Neural cell (in vitro differentiated cells): Measurements from ENCODE around the gene ESPL1. TPM values are rescaled to one million over a fixed set of nuclear protein-coding genes. Genes with fewer than 3 reads are reported as not detected.

Experiments used
- H2AFZ ChIP-seq: fragments of 200-600, 300-800 bp; sonication (generic), shearing (Covaris generic); 2 replicates; pipeline ENCODE4 v1.6.0; 2014; ENCODE audit warnings: low read depth, mild to moderate bottlenecking, antibody characterized with exemption, low read length, moderate library complexity
- H3F3A ChIP-seq: fragments of 200-600 bp; shearing (Covaris generic); 2 replicates; pipeline ENCODE4 v1.6.1; 2016; ENCODE audit warnings: mild to moderate bottlenecking, moderate library complexity, mixed read lengths, antibody characterized with exemption, low read length; ENCODE audit not compliant: insufficient read depth, poor library complexity, severe bottlenecking
- H3K27ac ChIP-seq: fragments of 200-600, 300-800 bp; sonication (generic), shearing (Covaris generic); 2 replicates; pipeline ENCODE4 v1.5.1; 2014; ENCODE audit warnings: mild to moderate bottlenecking, low read length, moderate library complexity
- H3K27me3 ChIP-seq: fragments of 300-800, 200-600 bp; sonication (generic), shearing (Covaris generic); 2 replicates; pipeline ENCODE4 v1.6.0; 2014; ENCODE audit warnings: mild to moderate bottlenecking, low read depth, low read length, moderate library complexity; ENCODE audit not compliant: insufficient read depth
- H3K36me3 ChIP-seq: fragments of 300-800, 200-600 bp; sonication (generic), shearing (Covaris generic); 2 replicates; pipeline ENCODE4 v1.5.1; 2014; ENCODE audit warnings: mild to moderate bottlenecking, antibody characterized with exemption, low read length, moderate library complexity; ENCODE audit not compliant: insufficient read depth
- H3K4me2 ChIP-seq: fragments of 300-800, 200-600 bp; sonication (generic), shearing (Covaris generic); 2 replicates; pipeline ENCODE4 v1.6.0; 2014; ENCODE audit warnings: mild to moderate bottlenecking, low read length
- H3K4me3 ChIP-seq: fragments of 300-800, 200-600 bp; sonication (generic), shearing (Covaris generic); 2 replicates; pipeline ENCODE4 v1.5.1; 2014; ENCODE audit warnings: mild to moderate bottlenecking, low read length, moderate library complexity
- H3K79me2 ChIP-seq: fragments of 200-600 bp; shearing (Covaris generic); replicated peaks from 2 replicates; pipeline ENCODE4 v1.6.0; 2014; ENCODE audit warnings: mild to moderate bottlenecking, low read length, moderate library complexity; ENCODE audit not compliant: insufficient read depth
- H3K9ac ChIP-seq: fragments of 300-800, 200-600 bp; sonication (generic), shearing (Covaris generic); 2 replicates; pipeline ENCODE4 v1.6.1; 2016; ENCODE audit warnings: mild to moderate bottlenecking, low read length, mixed read lengths
- H3K9me2 ChIP-seq: fragments of 200-600 bp; shearing (Covaris generic); 2 replicates; pipeline ENCODE4 v1.6.1; 2016; ENCODE audit warnings: mild to moderate bottlenecking, low read length, mixed read lengths; ENCODE audit not compliant: insufficient read depth
- H3K9me3 ChIP-seq: fragments of 200-600, 300-800 bp; sonication (generic), shearing (Covaris generic); 2 replicates; pipeline ENCODE4 v1.6.1; 2016; ENCODE audit warnings: mild to moderate bottlenecking, mixed run types, low read length, moderate library complexity, mixed read lengths
- H4K20me1 ChIP-seq: fragments of 200-600 bp; shearing (Covaris generic); 2 replicates; pipeline ENCODE4 v1.6.1; 2016; ENCODE audit warnings: mild to moderate bottlenecking, mixed run types; ENCODE audit not compliant: insufficient read depth
- CTCF ChIP-seq: fragments of 450-650 bp; IDR thresholded peaks from 2 replicates; pipeline ENCODE4 v1.5.1; 2014; ENCODE audit warnings: antibody characterized with exemption, mild to moderate bottlenecking, moderate library complexity; ENCODE audit not compliant: poor library complexity, severe bottlenecking
- EP300 ChIP-seq: fragments of 450-650 bp; conservative IDR thresholded peaks from 2 replicates; pipeline ENCODE4 v1.6.1; 2014; ENCODE audit warnings: antibody characterized with exemption, mild to moderate bottlenecking, moderate library complexity; ENCODE audit not compliant: poor library complexity, severe bottlenecking
- EZH2 ChIP-seq: fragments of 200-600, 300-800 bp; shearing (Covaris generic), sonication (generic); IDR thresholded peaks from 2 replicates; pipeline ENCODE4 v1.6.1; 2014; ENCODE audit warnings: antibody characterized with exemption, low read length, borderline replicate concordance, mild to moderate bottlenecking; ENCODE audit not compliant: insufficient read depth, poor library complexity, severe bottlenecking
- MXI1 ChIP-seq: fragments of 450-650 bp; conservative IDR thresholded peaks from 2 replicates; pipeline ENCODE4 v1.6.1; 2014; ENCODE audit warnings: antibody characterized with exemption, mild to moderate bottlenecking; ENCODE audit not compliant: poor library complexity, severe bottlenecking
- POLR2AphosphoS5 ChIP-seq: IDR thresholded peaks from 2 replicates; pipeline ENCODE4 v1.6.1; 2012
- RAD21 ChIP-seq: fragments of 450-650 bp; conservative IDR thresholded peaks from 2 replicates; pipeline ENCODE4 v1.6.1; 2014; ENCODE audit warnings: antibody characterized with exemption, mild to moderate bottlenecking, moderate library complexity
- REST ChIP-seq: IDR thresholded peaks from 2 replicates; pipeline ENCODE4 v1.6.1; 2012; ENCODE audit warnings: borderline replicate concordance
- SMC3 ChIP-seq: fragments of 450-650 bp; conservative IDR thresholded peaks from 2 replicates; pipeline ENCODE4 v1.6.1; 2014; ENCODE audit warnings: antibody characterized with exemption, mild to moderate bottlenecking, moderate library complexity; ENCODE audit not compliant: poor library complexity
- TAF1 ChIP-seq: IDR thresholded peaks from 2 replicates; pipeline ENCODE4 v1.6.1; 2012; ENCODE audit warnings: low read depth
- polyA plus RNA-seq: library from polyadenylated mRNA; depleted of rRNA; stranded (reverse); fragments of >200 nt; gene quantifications from 2 replicates; pipeline ENCODE4 v1.2.3, GENCODE V29; 2014

ESPL1 gene
- polyA plus RNA-seq, 1 donor from 2014 or later: 0.33 TPM

GRCh38 chr12:53252349-53252916, 15.7 kb upstream of the ESPL1 start:
- no peaks in the 10 kb centered on the region for H3K9me3 ChIP-seq
- peak overlapping the region; percentile 84 for H3K9ac ChIP-seq
- no peaks in the 10 kb centered on the region for H3F3A ChIP-seq
- H3K9me2 ChIP-seq: no peaks in the 10 kb centered on the region
- peaks cover 8% of the 10 kb centered on the region for H3K79me2 ChIP-seq
- H3K27me3 ChIP-seq: no peaks in the 10 kb centered on the region
- no peaks in the 10 kb centered on the region for H3K36me3 ChIP-seq
- peak overlapping the region; percentile 56 for H3K27ac ChIP-seq
- peak overlapping the region; percentile 93 for H3K4me3 ChIP-seq
- H3K4me2 ChIP-seq: peak overlapping the region; percentile 87
- H2AFZ ChIP-seq: peak overlapping the region; percentile 87
- no peak for TF ChIP-seq RAD21
- peak; percentile 4 for TF ChIP-seq MXI1
- peak; percentile 9 for TF ChIP-seq REST
- H4K20me1 ChIP-seq: no peaks in the 10 kb centered on the region

GRCh38 chr12:53253298-53253697, 14.8 kb upstream of the ESPL1 start:
- peak overlapping the region; percentile 87 for H3K4me2 ChIP-seq
- H3K27me3 ChIP-seq: no peaks in the 10 kb centered on the region
- H3K79me2 ChIP-seq: peaks cover 8% of the 10 kb centered on the region
- no peaks in the 10 kb centered on the region for H3K36me3 ChIP-seq
- no peaks in the 10 kb centered on the region for H3K9me2 ChIP-seq
- no peak overlapping the region for H3K9ac ChIP-seq
- H2AFZ ChIP-seq: no peak overlapping the region
- no peaks in the 10 kb centered on the region for H3F3A ChIP-seq
- no peak overlapping the region for H3K27ac ChIP-seq
- H3K9me3 ChIP-seq: no peaks in the 10 kb centered on the region
- no peaks in the 10 kb centered on the region for H4K20me1 ChIP-seq
- H3K4me3 ChIP-seq: peak overlapping the region; percentile 93
- TF ChIP-seq POLR2AphosphoS5: no peak
- TF ChIP-seq CTCF: no peak
- TF ChIP-seq SMC3: no peak
- TF ChIP-seq RAD21: no peak
- TF ChIP-seq EZH2: no peak
- no peak for TF ChIP-seq TAF1

- Histone ChIP-seq H4K20me1 (no peaks in the 10 kb centered on the region), H3F3A (no peaks in the 10 kb centered on the region), H3K4me3 (no peak overlapping the region), H3K4me2 (no peak overlapping the region), H3K36me3 (no peaks in the 10 kb centered on the region), H2AFZ (no peak overlapping the region), H3K27me3 (no peaks in the 10 kb centered on the region), H3K27ac (no peak overlapping the region), H3K79me2 (peaks cover 8% of the 10 kb centered on the region), H3K9me3 (no peaks in the 10 kb centered on the region), H3K9me2 (no peaks in the 10 kb centered on the region), H3K9ac (no peak overlapping the region)
- no peak for TF ChIP-seq EZH2
- no peak for TF ChIP-seq EP300
- TF ChIP-seq MXI1: no peak
- TF ChIP-seq SMC3: no peak
- no peak for TF ChIP-seq REST
- no peak for TF ChIP-seq RAD21
- no peak for TF ChIP-seq TAF1
- no peak for TF ChIP-seq POLR2AphosphoS5
- no peak for TF ChIP-seq CTCF
Observed at GRCh38 chr12:53254816-53255545, 13.1 kb upstream of the ESPL1 start.
